Gastrocnemius medialis (tissue), 4 donors: ENCODE data around the gene ADAT2. TPM values are rescaled to one million over a fixed set of nuclear protein-coding genes. Genes with fewer than 3 reads are reported as not detected.

ENCODE experiments used
- ATAC-seq, 2 donors: fragments of 150-250 bp; one replicate each; pipeline ENCODE4 v1.9.1; 2016
- DNase-seq, 2 donors: peaks; one replicate each; pipeline ENCODE4 v3.0.0-alpha.2; 2019
- H3K27ac ChIP-seq, 4 donors: fragments of 200-600 bp; sonication (generic); 1 replicate in 1 of 4; 2 replicates in 3 of 4; pipeline ENCODE4 v1.5.1; 2016 to 2018; ENCODE audit warnings: mild to moderate bottlenecking in 2 of 4, moderate library complexity in 1 of 4
- H3K27me3 ChIP-seq, 3 donors: fragments of 200-600 bp; sonication (generic) in 2 of 3; 1 replicate in 1 of 3; 2 replicates in 2 of 3; pipeline versions ENCODE4 v1.5.1 to v1.6.0; 2016 to 2019; ENCODE audit warnings: mild to moderate bottlenecking in 1 of 3, moderate library complexity in 1 of 3
- H3K36me3 ChIP-seq, 2 donors: fragments of 200-600 bp; sonication (generic) in 1 of 2; one replicate each; pipeline ENCODE4 v1.5.1; 2017 to 2018
- H3K4me1 ChIP-seq, 2 donors: fragments of 200-600 bp; sonication (generic) in 1 of 2; one replicate each; pipeline ENCODE4 v1.5.1; 2016 to 2017; ENCODE audit warnings: mild to moderate bottlenecking in 2 of 2
- H3K4me3 ChIP-seq, 4 donors: fragments of 200-600 bp; sonication (generic) in 3 of 4; 1 replicate in 1 of 4; 2 replicates in 3 of 4; pipeline ENCODE4 v1.5.1; 2016 to 2019; ENCODE audit warnings: mild to moderate bottlenecking in 2 of 4
- H3K9me3 ChIP-seq, 3 donors: fragments of 200-600 bp; sonication (generic) in 2 of 3; 1 replicate in 1 of 3; 2 replicates in 2 of 3; pipeline ENCODE4 v1.5.1; 2016 to 2019
- CTCF ChIP-seq, 5 experiments: fragments of 450-650 bp in 3 of 5; fragments of 200-600 bp in 2 of 5; sonication (generic) in 2 of 5; IDR thresholded peaks in 4 of 5; conservative IDR thresholded peaks in 1 of 5; 1 replicate in 4 of 5; 2 replicates in 1 of 5; pipeline ENCODE4 v1.5.1; 2016 to 2019; ENCODE audit warnings: antibody characterized with exemption in 5 of 5, mild to moderate bottlenecking in 3 of 5, moderate library complexity in 3 of 5
- POLR2A ChIP-seq, 2 donors: fragments of 450-650 bp; IDR thresholded peaks; one replicate each; pipeline ENCODE4 v1.6.1; 2017; ENCODE audit warnings: antibody characterized with exemption in 2 of 2, mild to moderate bottlenecking in 2 of 2, moderate library complexity in 2 of 2
- in situ Hi-C, 4 donors: fragments of 200-750 bp; cut with MboI; loops; one replicate each; pipeline versions ENCODE4 v1.15.0 to v1.8.0; 2017; ENCODE audit warnings: low sequenced_read_pairs in 4 of 4
- intact Hi-C: fragments of 100-400 bp; cut with DNase I; formaldehyde crosslinking; loops from one replicate; pipeline ENCODE4 v1.15.1; 2023; ENCODE audit warnings: low total_unique reads
- total RNA-seq, 4 donors: library from RNA; depleted of rRNA; stranded (reverse); fragments of >200 nt; gene quantifications; one replicate each; pipeline versions ENCODE4 v1.1.0 to v1.2.3, GENCODE V29; 2016

Gene ADAT2
- total RNA-seq, 4 donors from 2014 or later = 0.16 to 4.4 (median 0.94) TPM

GRCh38 chr6:143406673-143407072, 43.8 kb downstream of the ADAT2 start:
- Histone ChIP-seq H3K4me3 (no peak overlapping the region), H3K27ac (no peak overlapping the region), H3K27me3 (no peaks in the 10 kb centered on the region), H3K9me3 (no peaks in the 10 kb centered on the region), H3K36me3 (no peaks in the 10 kb centered on the region), H3K4me1 (no peaks in the 10 kb centered on the region)
- intact Hi-C loops = no loop called here
- ATAC-seq (no peak), DNase-seq (no peak)
- in situ Hi-C loops = loop anchor here in 1 of 4 donors (25.0 kb wide), 2 partner anchors 719 to 919 kb away; no protein-coding TSS in a partner anchor
- TF ChIP-seq POLR2A (IDR thresholded peaks at IDR 0.05) (no peak), CTCF (IDR thresholded peaks at IDR 0.05 in 4 of 5, conservative IDR thresholded peaks at IDR 0.05 in 1 of 5) (no peak)

- H3K4me3 ChIP-seq = no peak overlapping the region
- DNase-seq = no peak
- TF ChIP-seq POLR2A (IDR thresholded peaks at IDR 0.05) = no peak
- no peak for TF ChIP-seq CTCF (IDR thresholded peaks at IDR 0.05 in 4 of 5, conservative IDR thresholded peaks at IDR 0.05 in 1 of 5)
- no peak overlapping the region for H3K27ac ChIP-seq
- in situ Hi-C loops (loop anchor here in 1 of 4 donors (25.0 kb wide), 2 partner anchors 718 to 918 kb away; no protein-coding TSS in a partner anchor), intact Hi-C loops (no loop called here)
- no peaks in the 10 kb centered on the region for H3K9me3 ChIP-seq
- no peak for ATAC-seq
- no peaks in the 10 kb centered on the region for H3K36me3 ChIP-seq
- H3K4me1 ChIP-seq = peaks cover 0 to 4% of the 10 kb centered on the region in 2 donors
- no peaks in the 10 kb centered on the region for H3K27me3 ChIP-seq
Observed at GRCh38 chr6:143405373-143406154, 44.9 kb downstream of the ADAT2 start.

GRCh38 chr6:143402721-143403336, 47.7 kb downstream of the ADAT2 start:
- intact Hi-C loops (no loop called here), in situ Hi-C loops (loop anchor here in 1 of 4 donors (25.0 kb wide), 2 partner anchors 716 to 916 kb away; no protein-coding TSS in a partner anchor)
- no peak for TF ChIP-seq POLR2A (IDR thresholded peaks at IDR 0.05)
- no peak for TF ChIP-seq CTCF (IDR thresholded peaks at IDR 0.05 in 4 of 5, conservative IDR thresholded peaks at IDR 0.05 in 1 of 5)
- ATAC-seq (no peak), DNase-seq (no peak)
- no peak overlapping the region for H3K27ac ChIP-seq
- peaks cover 0 to 4% of the 10 kb centered on the region in 2 donors for H3K4me1 ChIP-seq
- no peaks in the 10 kb centered on the region for H3K27me3 ChIP-seq
- H3K4me3 ChIP-seq = no peak overlapping the region
- H3K36me3 ChIP-seq = no peaks in the 10 kb centered on the region
- H3K9me3 ChIP-seq = no peaks in the 10 kb centered on the region

- intact Hi-C loops (no loop called here), in situ Hi-C loops (loop anchor here in 1 of 4 donors (25.0 kb wide), 2 partner anchors 715 to 915 kb away; no protein-coding TSS in a partner anchor)
- H3K27ac ChIP-seq = no peak overlapping the region
- peaks cover 0 to 3% (median 0%) of the 10 kb centered on the region in 3 donors for H3K27me3 ChIP-seq
- no peak overlapping the region for H3K4me3 ChIP-seq
- TF ChIP-seq CTCF (IDR thresholded peaks at IDR 0.05 in 4 of 5, conservative IDR thresholded peaks at IDR 0.05 in 1 of 5) (no peak), POLR2A (IDR thresholded peaks at IDR 0.05) (no peak)
- DNase-seq = no peak
- no peak for ATAC-seq
- H3K9me3 ChIP-seq = no peaks in the 10 kb centered on the region
- no peaks in the 10 kb centered on the region for H3K36me3 ChIP-seq
- H3K4me1 ChIP-seq = peaks cover 0 to 4% of the 10 kb centered on the region in 2 donors
Observed at GRCh38 chr6:143401636-143402370, 48.7 kb downstream of the ADAT2 start.
